Gastrocnemius medialis (tissue), 4 donors: ENCODE results near the gene RIGI. TPM values are rescaled to one million over a fixed set of nuclear protein-coding genes. Genes with fewer than 3 reads are reported as not detected.

Experiments used
- ATAC-seq, 2 donors: fragments of 150-250 bp; one replicate each; pipeline ENCODE4 v1.9.1; 2016
- DNase-seq, 2 donors: peaks; one replicate each; pipeline ENCODE4 v3.0.0-alpha.2; 2019
- H3K27ac ChIP-seq, 4 donors: fragments of 200-600 bp; sonication (generic); 1 replicate in 1 of 4; 2 replicates in 3 of 4; pipeline ENCODE4 v1.5.1; 2016 to 2018; ENCODE audit warnings: mild to moderate bottlenecking in 2 of 4, moderate library complexity in 1 of 4
- H3K27me3 ChIP-seq, 3 donors: fragments of 200-600 bp; sonication (generic) in 2 of 3; 1 replicate in 1 of 3; 2 replicates in 2 of 3; pipeline versions ENCODE4 v1.5.1 to v1.6.0; 2016 to 2019; ENCODE audit warnings: mild to moderate bottlenecking in 1 of 3, moderate library complexity in 1 of 3
- H3K36me3 ChIP-seq, 2 donors: fragments of 200-600 bp; sonication (generic) in 1 of 2; one replicate each; pipeline ENCODE4 v1.5.1; 2017 to 2018
- H3K4me1 ChIP-seq, 2 donors: fragments of 200-600 bp; sonication (generic) in 1 of 2; one replicate each; pipeline ENCODE4 v1.5.1; 2016 to 2017; ENCODE audit warnings: mild to moderate bottlenecking in 2 of 2
- H3K4me3 ChIP-seq, 4 donors: fragments of 200-600 bp; sonication (generic) in 3 of 4; 1 replicate in 1 of 4; 2 replicates in 3 of 4; pipeline ENCODE4 v1.5.1; 2016 to 2019; ENCODE audit warnings: mild to moderate bottlenecking in 2 of 4
- H3K9me3 ChIP-seq, 3 donors: fragments of 200-600 bp; sonication (generic) in 2 of 3; 1 replicate in 1 of 3; 2 replicates in 2 of 3; pipeline ENCODE4 v1.5.1; 2016 to 2019
- POLR2A ChIP-seq, 2 donors: fragments of 450-650 bp; IDR thresholded peaks; one replicate each; pipeline ENCODE4 v1.6.1; 2017; ENCODE audit warnings: antibody characterized with exemption in 2 of 2, mild to moderate bottlenecking in 2 of 2, moderate library complexity in 2 of 2
- in situ Hi-C, 4 donors: fragments of 200-750 bp; cut with MboI; loops; one replicate each; pipeline versions ENCODE4 v1.15.0 to v1.8.0; 2017; ENCODE audit warnings: low sequenced_read_pairs in 4 of 4
- intact Hi-C: fragments of 100-400 bp; cut with DNase I; formaldehyde crosslinking; loops from one replicate; pipeline ENCODE4 v1.15.1; 2023; ENCODE audit warnings: low total_unique reads
- total RNA-seq, 4 donors: library from RNA; depleted of rRNA; stranded (reverse); fragments of >200 nt; gene quantifications; one replicate each; pipeline versions ENCODE4 v1.1.0 to v1.2.3, GENCODE V29; 2016
- TF ChIP-seq, protein P1 (sequence below), 5 experiments: fragments of 450-650 bp in 3 of 5; fragments of 200-600 bp in 2 of 5; sonication (generic) in 2 of 5; IDR thresholded peaks in 4 of 5; conservative IDR thresholded peaks in 1 of 5; 1 replicate in 4 of 5; 2 replicates in 1 of 5; pipeline ENCODE4 v1.5.1; 2016 to 2019; ENCODE audit warnings: antibody characterized with exemption in 5 of 5, mild to moderate bottlenecking in 3 of 5, moderate library complexity in 3 of 5

Gene RIGI
- total RNA-seq, 4 donors from 2014 or later, result 1.6 to 3.3 (median 2.8) TPM

DNA sequence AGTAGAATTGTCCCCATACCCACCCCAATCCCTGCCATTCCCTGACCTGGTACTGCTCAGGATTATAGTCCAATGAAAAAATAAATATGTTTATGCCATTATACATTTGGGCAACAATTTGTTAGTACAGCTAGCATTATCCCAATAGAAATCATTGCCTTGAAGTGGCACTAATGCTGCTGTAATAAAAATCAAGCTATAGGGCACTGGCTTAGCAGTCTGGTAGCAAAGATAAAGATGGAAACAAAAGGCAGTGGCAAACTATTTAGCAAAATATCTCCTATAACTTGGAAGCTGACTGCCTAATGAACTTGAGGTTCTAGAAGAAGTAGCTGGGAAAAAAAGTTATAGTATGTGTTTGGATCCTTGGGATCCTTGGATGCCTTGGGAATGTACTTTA, 28.6 kb upstream of the RIGI start:
- no peaks in the 10 kb centered on the region for H3K36me3 ChIP-seq
- H3K27ac ChIP-seq, result no peak overlapping the region

GRCh38 chr9:32554107-32554506, 28.1 kb upstream of the RIGI start:
- Histone ChIP-seq H3K4me3 (no peak overlapping the region), H3K27ac (no peak overlapping the region), H3K9me3 (no peaks in the 10 kb centered on the region), H3K36me3 (no peaks in the 10 kb centered on the region), H3K4me1 (peaks cover 18 to 20% of the 10 kb centered on the region in 2 donors), H3K27me3 (no peaks in the 10 kb centered on the region)
- no peak for TF ChIP-seq POLR2A (IDR thresholded peaks at IDR 0.05)
- TF ChIP-seq, protein P1, sequence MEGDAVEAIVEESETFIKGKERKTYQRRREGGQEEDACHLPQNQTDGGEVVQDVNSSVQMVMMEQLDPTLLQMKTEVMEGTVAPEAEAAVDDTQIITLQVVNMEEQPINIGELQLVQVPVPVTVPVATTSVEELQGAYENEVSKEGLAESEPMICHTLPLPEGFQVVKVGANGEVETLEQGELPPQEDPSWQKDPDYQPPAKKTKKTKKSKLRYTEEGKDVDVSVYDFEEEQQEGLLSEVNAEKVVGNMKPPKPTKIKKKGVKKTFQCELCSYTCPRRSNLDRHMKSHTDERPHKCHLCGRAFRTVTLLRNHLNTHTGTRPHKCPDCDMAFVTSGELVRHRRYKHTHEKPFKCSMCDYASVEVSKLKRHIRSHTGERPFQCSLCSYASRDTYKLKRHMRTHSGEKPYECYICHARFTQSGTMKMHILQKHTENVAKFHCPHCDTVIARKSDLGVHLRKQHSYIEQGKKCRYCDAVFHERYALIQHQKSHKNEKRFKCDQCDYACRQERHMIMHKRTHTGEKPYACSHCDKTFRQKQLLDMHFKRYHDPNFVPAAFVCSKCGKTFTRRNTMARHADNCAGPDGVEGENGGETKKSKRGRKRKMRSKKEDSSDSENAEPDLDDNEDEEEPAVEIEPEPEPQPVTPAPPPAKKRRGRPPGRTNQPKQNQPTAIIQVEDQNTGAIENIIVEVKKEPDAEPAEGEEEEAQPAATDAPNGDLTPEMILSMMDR (IDR thresholded peaks at IDR 0.05 in 4 of 5, conservative IDR thresholded peaks at IDR 0.05 in 1 of 5), result no peak
- ATAC-seq, result no peak
- DNase-seq, result no peak
- in situ Hi-C loops (no loop called here), intact Hi-C loops (loop anchor here (5.0 kb wide), 1 partner anchor 1533 kb away; no protein-coding TSS in a partner anchor)

More for the DNA sequence above, 28.6 kb upstream of the RIGI start:
- no peak for TF ChIP-seq POLR2A (IDR thresholded peaks at IDR 0.05)
- TF ChIP-seq, protein P1 (IDR thresholded peaks at IDR 0.05 in 4 of 5, conservative IDR thresholded peaks at IDR 0.05 in 1 of 5), result no peak
- intact Hi-C loops (loop anchor here (5.0 kb wide), 1 partner anchor 1533 kb away; no protein-coding TSS in a partner anchor), in situ Hi-C loops (no loop called here)
- no peak overlapping the region for H3K4me3 ChIP-seq
- peaks cover 17 to 18% of the 10 kb centered on the region in 2 donors for H3K4me1 ChIP-seq
- no peak for DNase-seq
- no peaks in the 10 kb centered on the region for H3K27me3 ChIP-seq
- H3K9me3 ChIP-seq, result no peaks in the 10 kb centered on the region
- no peak for ATAC-seq

DNA sequence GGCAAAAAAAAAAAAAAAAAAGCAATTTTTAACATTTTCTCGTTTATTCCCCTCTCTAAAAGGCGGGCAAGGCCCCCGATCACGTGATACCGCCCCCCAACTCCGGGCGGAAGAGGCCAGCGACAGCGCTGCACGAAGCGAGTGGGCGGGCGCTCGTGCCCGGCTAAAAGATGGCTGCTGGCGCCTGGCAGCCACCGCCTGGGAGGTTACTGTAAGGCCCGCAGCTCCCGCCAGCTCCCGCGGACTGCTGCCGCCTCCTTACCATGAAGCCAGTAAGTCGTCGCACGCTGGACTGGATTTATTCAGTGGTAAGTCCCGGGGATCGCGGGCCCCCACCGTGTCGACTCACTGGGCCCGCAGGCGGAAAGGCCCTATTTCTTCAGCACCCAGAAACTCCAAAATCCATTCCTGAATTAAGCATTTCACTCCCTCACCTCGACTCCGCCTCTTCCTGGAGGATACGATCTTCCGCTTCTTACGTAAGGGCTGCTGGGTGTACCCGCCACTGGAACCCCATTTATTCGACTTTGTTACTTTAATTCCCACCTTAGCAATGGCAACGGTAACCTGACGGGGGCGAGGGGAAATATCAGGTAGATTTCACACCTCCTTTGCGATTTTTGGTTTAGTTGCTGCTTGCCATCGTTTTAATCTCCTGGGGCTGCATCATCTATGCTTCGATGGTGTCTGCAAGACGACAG, 26.3 kb upstream of the RIGI start, which contains the start of the genes SMIM27 and TOPORS:
TSS of gene SMIM27 (plus strand) at position 156 of the 701 bp plus-strand sequence. CDS start at position 264, 108 bp downstream.
TSS of gene TOPORS (minus strand) at position 415 of the 701 bp plus-strand sequence. CDS start at position 265, 150 bp downstream.
- Histone ChIP-seq H3K27ac (peak within 1 kb of the TSS; percentile 87 to 94 (median 91)), H3K4me3 (peak within 1 kb of the TSS; percentile 65 to 94 (median 84)), H3K4me1 (peaks cover 20 to 21% of the 10 kb centered on the region in 2 donors), H3K9me3 (no peaks in the 10 kb centered on the region), H3K27me3 (no peaks in the 10 kb centered on the region), H3K36me3 (no peaks in the 10 kb centered on the region)
- intact Hi-C loops (loop anchor here (1.0 to 5.0 kb wide), 2 partner anchors 21 to 1535 kb away; partner anchors contain the start of gene NDUFB6), in situ Hi-C loops (no loop called here)
- DNase-seq (peak; percentile 80 to 85), ATAC-seq (peak; percentile 87 to 92)
- TF ChIP-seq POLR2A (IDR thresholded peaks at IDR 0.05), result peak; percentile 57 to 87
- TF ChIP-seq, protein P1 (IDR thresholded peaks at IDR 0.05 in 4 of 5, conservative IDR thresholded peaks at IDR 0.05 in 1 of 5), result peak in 1 of 5 experiments; percentile 9

DNA sequence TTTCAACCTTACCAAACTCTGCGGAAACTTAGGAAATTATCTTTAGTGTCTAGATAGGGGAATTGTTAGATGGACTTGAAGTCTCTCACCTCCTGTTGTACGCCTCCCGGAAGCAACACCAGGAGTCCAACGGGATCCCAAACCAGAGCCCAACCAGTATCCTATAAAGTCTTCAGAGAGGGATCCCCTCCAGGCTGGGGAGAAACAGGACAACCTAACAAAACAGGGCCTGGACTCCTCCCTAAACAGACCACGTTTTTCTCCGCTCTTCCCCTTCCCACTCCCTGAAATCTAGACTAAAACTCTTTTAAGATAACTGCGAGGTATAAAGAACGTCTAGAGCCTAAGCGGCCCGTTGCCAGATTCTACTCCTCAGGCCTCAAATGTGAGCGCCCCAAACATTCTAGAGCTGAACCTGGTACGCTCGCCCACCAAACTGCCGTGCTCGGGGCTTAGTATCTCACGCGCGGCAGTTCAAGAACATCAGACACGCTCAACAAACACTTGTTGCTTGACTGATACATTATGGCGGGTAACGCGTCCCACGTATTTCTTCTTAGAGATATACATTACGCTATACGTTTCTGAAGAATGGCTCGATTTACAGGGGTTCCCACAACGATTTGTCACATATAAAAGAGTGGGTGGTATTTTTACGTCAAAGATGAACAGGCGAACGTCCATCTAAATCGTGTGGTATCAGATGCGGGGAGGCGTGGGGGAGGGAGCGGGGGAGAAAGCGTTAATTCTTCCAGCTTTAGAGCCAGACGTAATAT, 25.5 kb upstream of the RIGI start:
- peak overlapping the region; percentile 87 to 94 (median 91) for H3K27ac ChIP-seq
- no peaks in the 10 kb centered on the region for H3K36me3 ChIP-seq
- no peaks in the 10 kb centered on the region for H3K27me3 ChIP-seq
- peaks cover 20 to 21% of the 10 kb centered on the region in 2 donors for H3K4me1 ChIP-seq
- intact Hi-C loops, result loop anchor here (1.0 to 5.0 kb wide), 3 partner anchors 22 to 1536 kb away; partner anchors contain the start of genes NDUFB6 and RIGI
- H3K9me3 ChIP-seq, result no peaks in the 10 kb centered on the region
- TF ChIP-seq, protein P1 (IDR thresholded peaks at IDR 0.05 in 4 of 5, conservative IDR thresholded peaks at IDR 0.05 in 1 of 5), result no peak
- no peak for TF ChIP-seq POLR2A (IDR thresholded peaks at IDR 0.05)
- H3K4me3 ChIP-seq, result peak overlapping the region; percentile 65 to 94 (median 84)
- peak; percentile 22 to 46 for ATAC-seq
- DNase-seq, result peak; percentile 16 to 29
- in situ Hi-C loops, result no loop called here
